LNCaP clone FGC (cell line): Measurements from ENCODE around the gene CHRD.
A peak's percentile ranks its signal among the peaks of the same experiment; 100 is the strongest.

Source experiments
- DNase-seq: peaks from one replicate; pipeline ENCODE4 v3.0.0-alpha.2; 2011; ENCODE audit warnings: low read depth
- H3K4me3 ChIP-seq: 2 replicates; pipeline ENCODE4 v1.5.1; 2011; ENCODE audit warnings: mild to moderate bottlenecking, low read depth, low read length, control low read depth
- CTCF ChIP-seq: IDR thresholded peaks from 2 replicates; pipeline ENCODE4 v1.5.1; 2012; ENCODE audit warnings: mild to moderate bottlenecking; ENCODE audit not compliant: control insufficient read depth, insufficient read depth; ENCODE audit errors: extremely low read depth

Gene CHRD

GRCh38 chr3:184358921-184359350 is 20.9 kb upstream of the CHRD start:
- no peak for TF ChIP-seq CTCF
- DNase-seq, result no peak

GRCh38 chr3:184359610-184360009 is 20.2 kb upstream of the CHRD start:
- DNase-seq, result no peak
- no peak for TF ChIP-seq CTCF
- no peak overlapping the region for H3K4me3 ChIP-seq

More at GRCh38 chr3:184358921-184359350, 20.9 kb upstream of the CHRD start:
- no peak overlapping the region for H3K4me3 ChIP-seq

- no peak for TF ChIP-seq CTCF
- H3K4me3 ChIP-seq, result peak overlapping the region; percentile 96
- DNase-seq, result no peak
These were observed 19.6 kb upstream of the CHRD start for GRCh38 chr3:184360070-184360928.

GRCh38 chr3:184360929-184361531 is 18.8 kb upstream of the CHRD start:
- no peak for DNase-seq
- TF ChIP-seq CTCF, result no peak
- peak overlapping the region; percentile 96 for H3K4me3 ChIP-seq

GRCh38 chr3:184361532-184361931 is 18.3 kb upstream of the CHRD start, which contains the start of the genes CLCN2 and POLR2H:
Gene CLCN2, minus strand, starts transcription at chr3:184361605. Its CDS starts 126 bp downstream, at chr3:184361479.
Gene POLR2H, plus strand, starts transcription at chr3:184361710. Its CDS starts 1,783 bp downstream, at chr3:184363493.
- peak within 1 kb of the TSS; percentile 96 for H3K4me3 ChIP-seq
- DNase-seq, result no peak
- no peak for TF ChIP-seq CTCF

- TF ChIP-seq CTCF, result no peak
- H3K4me3 ChIP-seq, result peak overlapping the region; percentile 96
- DNase-seq, result peak; percentile 41
These were observed 17.8 kb upstream of the CHRD start for GRCh38 chr3:184361932-184362667.
